HG02885 (cell line): ENCODE data around the gene ZNF710.

Experiments
- ATAC-seq: cut with Tn5 transposase; IDR thresholded peaks from one replicate; pipeline ENCODE4 v1.9.1; 2021; ENCODE audit warnings: mild to moderate bottlenecking; ENCODE audit not compliant: unreplicated experiment, poor library complexity

Gene ZNF710

GRCh38 chr15:90126596-90127435 lies 125.7 kb downstream of the ZNF710 start:
- no peak for ATAC-seq

- ATAC-seq = no peak
Observed at GRCh38 chr15:90130291-90130690, 129.2 kb downstream of the ZNF710 start.
